Uterus (tissue), 2 donors: Measurements from ENCODE around the gene C1orf21.

Source experiments
- POLR2A ChIP-seq, 2 donors: fragments of 450-650 bp; IDR thresholded peaks; one replicate each; pipeline ENCODE4 v1.6.1; 2016; ENCODE audit warnings: antibody characterized with exemption in 2 of 2, mild to moderate bottlenecking in 1 of 2, moderate library complexity in 1 of 2
- TF ChIP-seq, protein P1 (sequence below), 4 experiments: fragments of 200-600 bp in 2 of 4; fragments of 450-650 bp in 2 of 4; sonication (generic) in 2 of 4; IDR thresholded peaks; one replicate each; pipeline ENCODE4 v1.5.1; 2016 to 2019; ENCODE audit warnings: antibody characterized with exemption in 4 of 4, mild to moderate bottlenecking in 2 of 4, moderate library complexity in 1 of 4

DNA sequence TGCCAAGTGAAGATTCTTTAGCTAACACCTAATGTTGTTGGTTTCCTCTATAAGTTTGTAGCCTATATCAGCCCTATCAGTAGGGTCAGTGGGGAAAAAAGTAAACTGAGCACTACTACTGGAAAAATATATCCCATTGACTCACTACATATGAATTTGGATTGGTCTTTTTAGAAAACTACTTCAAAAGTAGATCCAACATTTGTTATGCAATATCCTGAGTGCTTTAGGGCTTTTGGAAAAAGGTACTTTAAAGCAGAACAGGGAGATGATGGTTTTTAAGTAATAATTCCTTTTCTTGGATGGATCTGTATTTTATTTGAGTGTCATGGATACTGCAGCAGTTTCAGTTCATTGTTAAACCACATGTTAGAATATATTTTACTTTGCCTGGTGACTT, 7.1 kb downstream of the C1orf21 start:
- TF ChIP-seq POLR2A (IDR thresholded peaks at IDR 0.05), result no peak
- TF ChIP-seq, protein P1, sequence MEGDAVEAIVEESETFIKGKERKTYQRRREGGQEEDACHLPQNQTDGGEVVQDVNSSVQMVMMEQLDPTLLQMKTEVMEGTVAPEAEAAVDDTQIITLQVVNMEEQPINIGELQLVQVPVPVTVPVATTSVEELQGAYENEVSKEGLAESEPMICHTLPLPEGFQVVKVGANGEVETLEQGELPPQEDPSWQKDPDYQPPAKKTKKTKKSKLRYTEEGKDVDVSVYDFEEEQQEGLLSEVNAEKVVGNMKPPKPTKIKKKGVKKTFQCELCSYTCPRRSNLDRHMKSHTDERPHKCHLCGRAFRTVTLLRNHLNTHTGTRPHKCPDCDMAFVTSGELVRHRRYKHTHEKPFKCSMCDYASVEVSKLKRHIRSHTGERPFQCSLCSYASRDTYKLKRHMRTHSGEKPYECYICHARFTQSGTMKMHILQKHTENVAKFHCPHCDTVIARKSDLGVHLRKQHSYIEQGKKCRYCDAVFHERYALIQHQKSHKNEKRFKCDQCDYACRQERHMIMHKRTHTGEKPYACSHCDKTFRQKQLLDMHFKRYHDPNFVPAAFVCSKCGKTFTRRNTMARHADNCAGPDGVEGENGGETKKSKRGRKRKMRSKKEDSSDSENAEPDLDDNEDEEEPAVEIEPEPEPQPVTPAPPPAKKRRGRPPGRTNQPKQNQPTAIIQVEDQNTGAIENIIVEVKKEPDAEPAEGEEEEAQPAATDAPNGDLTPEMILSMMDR (IDR thresholded peaks at IDR 0.05), result no peak
